ENCODE measurements around the gene ATF4.
A peak's percentile ranks its signal among the peaks of the same experiment; 100 is the strongest.

GRCh38 chr22:39519681-39520225, 609 bp upstream of the ATF4 start:
- TF ChIP-seq CTCF (IDR thresholded peaks at IDR 0.05) (peak in 5 of 6 experiments; percentile 26 to 58 (median 41)), EP300 (IDR thresholded peaks at IDR 0.05) (no peak), POLR2A (IDR thresholded peaks at IDR 0.05) (peak in 2 of 4 donors; percentile 36 to 42)
